OCI-LY3 (cell line): ENCODE results near the gene PSMG3.
A peak's percentile ranks its signal among the peaks of the same experiment; 100 is the strongest.

ENCODE experiments used
- H2AFZ ChIP-seq: fragments of 200-600, 300-600 bp; shearing (Covaris generic); 2 replicates; pipeline ENCODE4 v1.6.0; 2014; ENCODE audit warnings: antibody characterized with exemption, low read depth, low read length
- H3K27ac ChIP-seq: fragments of 200-600, 300-600 bp; sonication (generic); 2 replicates; pipeline ENCODE4 v1.5.1; 2014; ENCODE audit warnings: mild to moderate bottlenecking, low read length, moderate library complexity, mixed read lengths
- H3K27me3 ChIP-seq: fragments of 200-600, 300-600 bp; sonication (generic); 2 replicates; pipeline ENCODE4 v1.6.1; 2014; ENCODE audit warnings: low read depth, low read length, mixed read lengths
- H3K36me3 ChIP-seq: fragments of 200-600, 300-600 bp; sonication (generic); replicated peaks from 2 replicates; pipeline ENCODE3; 2014; ENCODE audit warnings: low read depth, low read length, mixed read lengths
- H3K4me1 ChIP-seq: fragments of 300-600, 200-600 bp; sonication (generic); 2 replicates; pipeline ENCODE4 v1.6.1; 2014; ENCODE audit warnings: low read length, mixed read lengths
- H3K4me2 ChIP-seq: fragments of 200-600, 300-600 bp; sonication (generic); 2 replicates; pipeline ENCODE4 v1.6.1; 2014; ENCODE audit warnings: low read length, mixed read lengths
- H3K4me3 ChIP-seq: fragments of 300-600, 200-600 bp; sonication (generic); 2 replicates; pipeline ENCODE4 v1.5.1; 2014; ENCODE audit warnings: antibody characterized with exemption, mild to moderate bottlenecking, low read length, moderate library complexity
- H3K79me2 ChIP-seq: fragments of 300-600, 200-600 bp; shearing (Covaris generic); 2 replicates; pipeline ENCODE4 v1.6.1; 2014; ENCODE audit warnings: mild to moderate bottlenecking, low read length, mixed read lengths
- H3K9ac ChIP-seq: fragments of 300-600, 200-600 bp; shearing (Covaris generic); 2 replicates; pipeline ENCODE4 v1.6.0; 2014; ENCODE audit warnings: mild to moderate bottlenecking, low read length, moderate library complexity
- H3K9me3 ChIP-seq: fragments of 200-600, 300-600 bp; shearing (Covaris generic); 2 replicates; pipeline ENCODE4 v1.6.1; 2014; ENCODE audit warnings: low read length, mixed read lengths; ENCODE audit not compliant: insufficient read depth
- H4K20me1 ChIP-seq: fragments of 200-600, 300-600 bp; sonication (generic); 2 replicates; pipeline ENCODE4 v1.6.1; 2016; ENCODE audit warnings: low read length, mixed read lengths; ENCODE audit not compliant: insufficient read depth
- CTCF ChIP-seq: fragments of 200-600, 300-600 bp; sonication (generic); IDR thresholded peaks from 2 replicates; pipeline ENCODE4 v1.5.1; 2014; ENCODE audit warnings: antibody characterized with exemption, low read length, low read depth
- EZH2phosphoT487 ChIP-seq: fragments of 200-600 bp; shearing (Covaris generic); IDR thresholded peaks from 2 replicates; pipeline ENCODE4 v1.6.1; 2018; ENCODE audit warnings: antibody characterized with exemption, mixed run types, low read depth

Gene PSMG3

GRCh38 chr7:1580422-1581030, 10.7 kb upstream of the PSMG3 start:
- TF ChIP-seq EZH2phosphoT487 (no peak), CTCF (no peak)
- Histone ChIP-seq H2AFZ (no peak overlapping the region), H3K36me3 (no peaks in the 10 kb centered on the region), H3K79me2 (no peaks in the 10 kb centered on the region), H3K27ac (no peak overlapping the region), H3K9me3 (no peaks in the 10 kb centered on the region), H3K4me2 (no peak overlapping the region), H3K4me3 (no peak overlapping the region), H3K4me1 (peaks cover 3% of the 10 kb centered on the region; the same call in 1 of the 2 replicates), H3K27me3 (no peaks in the 10 kb centered on the region), H4K20me1 (no peaks in the 10 kb centered on the region), H3K9ac (no peak overlapping the region)

GRCh38 chr7:1579481-1580421, 9.9 kb upstream of the PSMG3 start:
- Histone ChIP-seq H3K4me1 (peaks cover 3% of the 10 kb centered on the region; the same call in 1 of the 2 replicates), H3K27ac (no peak overlapping the region), H3K9ac (no peak overlapping the region), H2AFZ (peak overlapping the region; percentile 52; the same call in 1 of the 2 replicates), H3K27me3 (no peaks in the 10 kb centered on the region), H3K79me2 (no peaks in the 10 kb centered on the region), H3K4me3 (no peak overlapping the region), H3K36me3 (no peaks in the 10 kb centered on the region), H3K9me3 (no peaks in the 10 kb centered on the region), H4K20me1 (no peaks in the 10 kb centered on the region), H3K4me2 (peak overlapping the region; percentile 48)
- TF ChIP-seq EZH2phosphoT487 (no peak), CTCF (peak; percentile 66)

GRCh38 chr7:1578513-1578912, 8.7 kb upstream of the PSMG3 start:
- no peaks in the 10 kb centered on the region for H3K36me3 ChIP-seq
- no peak overlapping the region for H2AFZ ChIP-seq
- TF ChIP-seq CTCF = no peak
- no peak for TF ChIP-seq EZH2phosphoT487
- no peaks in the 10 kb centered on the region for H4K20me1 ChIP-seq
- H3K9ac ChIP-seq = no peak overlapping the region
- H3K79me2 ChIP-seq = no peaks in the 10 kb centered on the region
- H3K27me3 ChIP-seq = no peaks in the 10 kb centered on the region
- peaks cover 3% of the 10 kb centered on the region; the same call in 1 of the 2 replicates for H3K4me1 ChIP-seq
- H3K4me2 ChIP-seq = no peak overlapping the region
- no peak overlapping the region for H3K27ac ChIP-seq
- no peaks in the 10 kb centered on the region for H3K9me3 ChIP-seq
- no peak overlapping the region for H3K4me3 ChIP-seq

- Histone ChIP-seq H3K27ac (no peak overlapping the region), H3K79me2 (no peaks in the 10 kb centered on the region), H3K27me3 (no peaks in the 10 kb centered on the region), H2AFZ (no peak overlapping the region), H3K4me2 (no peak overlapping the region), H3K4me3 (no peak overlapping the region), H3K9me3 (no peaks in the 10 kb centered on the region), H3K36me3 (no peaks in the 10 kb centered on the region), H3K9ac (no peak overlapping the region), H3K4me1 (peaks cover 3% of the 10 kb centered on the region; the same call in 1 of the 2 replicates), H4K20me1 (no peaks in the 10 kb centered on the region)
- TF ChIP-seq CTCF (no peak), EZH2phosphoT487 (no peak)
Observed at GRCh38 chr7:1576521-1577253, 6.9 kb upstream of the PSMG3 start.
